PFSK-1 (cell line): ENCODE data around the gene PEX11G.
A peak's percentile ranks its signal among the peaks of the same experiment; 100 is the strongest.

Experiments used
- FOXP2 ChIP-seq: optimal IDR thresholded peaks from 2 replicates; pipeline ENCODE3; 2011; ENCODE audit warnings: borderline replicate concordance, control low read depth, inconsistent platforms; ENCODE audit not compliant: insufficient read depth; ENCODE audit errors: extremely low read length, extremely low read depth
- POLR2AphosphoS5 ChIP-seq: IDR thresholded peaks from 2 replicates; pipeline ENCODE4 v1.6.1; 2012; ENCODE audit warnings: low read depth, mild to moderate bottlenecking, control low read depth, low read length, moderate library complexity
- REST ChIP-seq, 2 experiments: IDR thresholded peaks; 2 replicates each; pipeline versions ENCODE4 v1.6.1 to v1.8.0; 2011 to 2012; ENCODE audit warnings: low read depth in 2 of 2, low read length in 2 of 2, control low read depth in 1 of 2, inconsistent platforms in 1 of 2, mild to moderate bottlenecking in 1 of 2, moderate library complexity in 1 of 2; ENCODE audit not compliant: insufficient read depth in 1 of 2
- SIN3A ChIP-seq: IDR thresholded peaks from 2 replicates; pipeline ENCODE4 v1.6.1; 2012; ENCODE audit warnings: mild to moderate bottlenecking, low read length, moderate library complexity, borderline replicate concordance; ENCODE audit not compliant: insufficient read depth
- TAF1 ChIP-seq: IDR thresholded peaks from 2 replicates; pipeline ENCODE4 v1.6.1; 2012; ENCODE audit warnings: low read length, control low read depth, borderline replicate concordance; ENCODE audit not compliant: insufficient read depth

The PEX11G gene

GRCh38 chr19:7505682-7506384 lies 17.0 kb upstream of the PEX11G start:
- peak; percentile 42 to 83; a peak in 2 of 4 replicates for TF ChIP-seq REST (IDR thresholded peaks at IDR 0.05; ENCODE audit: insufficient read depth in 1 of 2, low read depth in 2 of 2, low read length in 2 of 2)
- TF ChIP-seq POLR2AphosphoS5: no peak

GRCh38 chr19:7505288-7505681 lies 16.4 kb upstream of the PEX11G start:
- no peak for TF ChIP-seq POLR2AphosphoS5
- TF ChIP-seq TAF1: no peak
- no peak for TF ChIP-seq REST (IDR thresholded peaks at IDR 0.05; ENCODE audit: insufficient read depth in 1 of 2, low read depth in 2 of 2, low read length in 2 of 2)
- no peak for TF ChIP-seq SIN3A
- TF ChIP-seq FOXP2: no peak

GRCh38 chr19:7504684-7505083 lies 15.8 kb upstream of the PEX11G start:
- TF ChIP-seq SIN3A: no peak
- no peak for TF ChIP-seq TAF1
- no peak for TF ChIP-seq POLR2AphosphoS5

- TF ChIP-seq POLR2AphosphoS5: no peak
- no peak for TF ChIP-seq FOXP2
- no peak for TF ChIP-seq TAF1
- no peak for TF ChIP-seq SIN3A
- TF ChIP-seq REST (IDR thresholded peaks at IDR 0.05; ENCODE audit: insufficient read depth in 1 of 2, low read depth in 2 of 2, low read length in 2 of 2): no peak
Measured at GRCh38 chr19:7502552-7502951, 13.7 kb upstream of the PEX11G start.

GRCh38 chr19:7500811-7501450 lies 12.1 kb upstream of the PEX11G start:
- TF ChIP-seq FOXP2: peak; percentile 86
- no peak for TF ChIP-seq POLR2AphosphoS5

- TF ChIP-seq POLR2AphosphoS5: no peak
- no peak for TF ChIP-seq FOXP2
- TF ChIP-seq TAF1: no peak
- no peak for TF ChIP-seq SIN3A
- no peak for TF ChIP-seq REST (IDR thresholded peaks at IDR 0.05; ENCODE audit: insufficient read depth in 1 of 2, low read depth in 2 of 2, low read length in 2 of 2)
Measured at GRCh38 chr19:7497292-7497691, 8.5 kb upstream of the PEX11G start.
